Measurements from ENCODE around the gene SLC2A1. TPM values are rescaled to one million over a fixed set of nuclear protein-coding genes. Genes with fewer than 3 reads are reported as not detected.

SLC2A1 gene
- total RNA-seq, 2 experiments from 2014 or later = 66.6 to 93.4 TPM

DNA sequence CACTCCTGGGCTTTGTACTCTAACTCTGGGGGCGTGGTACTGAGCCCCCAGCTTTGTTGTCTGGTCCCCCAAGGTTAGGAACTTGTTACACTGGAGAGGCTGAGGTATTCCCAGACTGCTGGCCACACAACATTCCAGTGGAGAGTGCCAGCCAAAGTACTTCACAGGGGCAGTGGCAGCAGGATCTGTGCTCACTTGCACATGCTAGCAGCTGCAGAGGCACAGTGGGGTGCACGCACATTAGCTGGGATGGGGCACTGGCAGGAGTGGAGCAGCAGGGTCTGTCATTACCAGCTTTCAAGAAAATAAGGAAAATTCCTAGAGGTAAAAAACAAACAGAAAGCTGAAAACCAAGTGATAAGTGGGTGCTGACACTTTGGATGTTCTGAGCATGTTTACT is 81.3 kb downstream of the SLC2A1 start:
- Histone ChIP-seq H3K36me3 (ENCODE audit: insufficient read depth, low read length) (no peaks in the 10 kb centered on the region), H3K9me3 (ENCODE audit: low read length) (peaks cover 18% of the 10 kb centered on the region; the same call in 1 of the 2 replicates), H3K9me2 (ENCODE audit: insufficient read depth, low read length) (no peaks in the 10 kb centered on the region), H3K4me1 (ENCODE audit: insufficient read depth, low read length, poor library complexity, severe bottlenecking) (no peaks in the 10 kb centered on the region), H3K4me3 (ENCODE audit: low read depth, low read length, poor library complexity, severe bottlenecking) (no peak overlapping the region), H3K79me2 (ENCODE audit: insufficient read depth, low read depth, low read length) (no peaks in the 10 kb centered on the region), H4K20me1 (ENCODE audit: insufficient read depth, low read length) (no peaks in the 10 kb centered on the region), H3K27ac (ENCODE audit: low read depth, low read length, poor library complexity, severe bottlenecking) (no peak overlapping the region), H3K4me2 (ENCODE audit: low read length) (no peak overlapping the region), H2AFZ (ENCODE audit: low read length) (no peak overlapping the region)
- intact Hi-C loops (cut with micrococcal nuclease; ENCODE audit: unreplicated experiment) = no loop called here
- no peak for TF ChIP-seq EZH2phosphoT487 (IDR thresholded peaks at IDR 0.05; ENCODE audit: borderline replicate concordance, low read depth, low read length)
- TF ChIP-seq, protein P1, sequence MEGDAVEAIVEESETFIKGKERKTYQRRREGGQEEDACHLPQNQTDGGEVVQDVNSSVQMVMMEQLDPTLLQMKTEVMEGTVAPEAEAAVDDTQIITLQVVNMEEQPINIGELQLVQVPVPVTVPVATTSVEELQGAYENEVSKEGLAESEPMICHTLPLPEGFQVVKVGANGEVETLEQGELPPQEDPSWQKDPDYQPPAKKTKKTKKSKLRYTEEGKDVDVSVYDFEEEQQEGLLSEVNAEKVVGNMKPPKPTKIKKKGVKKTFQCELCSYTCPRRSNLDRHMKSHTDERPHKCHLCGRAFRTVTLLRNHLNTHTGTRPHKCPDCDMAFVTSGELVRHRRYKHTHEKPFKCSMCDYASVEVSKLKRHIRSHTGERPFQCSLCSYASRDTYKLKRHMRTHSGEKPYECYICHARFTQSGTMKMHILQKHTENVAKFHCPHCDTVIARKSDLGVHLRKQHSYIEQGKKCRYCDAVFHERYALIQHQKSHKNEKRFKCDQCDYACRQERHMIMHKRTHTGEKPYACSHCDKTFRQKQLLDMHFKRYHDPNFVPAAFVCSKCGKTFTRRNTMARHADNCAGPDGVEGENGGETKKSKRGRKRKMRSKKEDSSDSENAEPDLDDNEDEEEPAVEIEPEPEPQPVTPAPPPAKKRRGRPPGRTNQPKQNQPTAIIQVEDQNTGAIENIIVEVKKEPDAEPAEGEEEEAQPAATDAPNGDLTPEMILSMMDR (conservative IDR thresholded peaks at IDR 0.05; ENCODE audit: low read length) = no peak
- no TSS peak for BruUV-seq (replicated peaks)
- ChIA-PET POLR2A (no interaction called here), CTCF (ENCODE audit: unreplicated experiment) (no interaction called here)
- DNase-seq (ENCODE audit: low spot score) = no peak

DNA sequence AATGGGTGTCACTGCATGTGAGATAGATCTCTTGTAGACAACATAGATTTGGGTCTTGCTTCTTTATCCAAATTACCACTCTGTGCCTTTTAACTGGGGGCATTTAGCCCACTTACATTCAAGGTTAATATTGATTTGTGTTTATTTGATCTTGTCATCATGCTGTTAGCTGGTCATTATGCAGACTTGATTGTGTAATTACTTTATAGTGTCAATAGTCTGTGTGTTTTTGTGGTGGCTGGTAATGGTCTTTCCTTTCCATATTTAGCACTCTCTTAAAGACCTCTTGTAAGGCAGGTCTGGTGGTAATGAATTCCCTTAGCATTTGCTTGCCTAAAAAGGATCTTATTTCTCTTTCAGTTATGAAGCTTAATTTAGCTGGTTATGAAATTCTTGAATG is 82.7 kb downstream of the SLC2A1 start:
- TF ChIP-seq EZH2phosphoT487 (IDR thresholded peaks at IDR 0.05; ENCODE audit: borderline replicate concordance, low read depth, low read length) = no peak
- TF ChIP-seq, protein P1 (conservative IDR thresholded peaks at IDR 0.05; ENCODE audit: low read length) = no peak
- Histone ChIP-seq H3K4me3 (ENCODE audit: low read depth, low read length, poor library complexity, severe bottlenecking) (no peak overlapping the region), H3K9me3 (ENCODE audit: low read length) (peaks cover 18% of the 10 kb centered on the region; the same call in 1 of the 2 replicates), H3K9me2 (ENCODE audit: insufficient read depth, low read length) (no peaks in the 10 kb centered on the region), H4K20me1 (ENCODE audit: insufficient read depth, low read length) (no peaks in the 10 kb centered on the region), H3K4me2 (ENCODE audit: low read length) (no peak overlapping the region), H3K79me2 (ENCODE audit: insufficient read depth, low read depth, low read length) (no peaks in the 10 kb centered on the region), H2AFZ (ENCODE audit: low read length) (no peak overlapping the region), H3K36me3 (ENCODE audit: insufficient read depth, low read length) (no peaks in the 10 kb centered on the region), H3K4me1 (ENCODE audit: insufficient read depth, low read length, poor library complexity, severe bottlenecking) (no peaks in the 10 kb centered on the region), H3K27ac (ENCODE audit: low read depth, low read length, poor library complexity, severe bottlenecking) (no peak overlapping the region)
- no TSS peak for BruUV-seq (replicated peaks)
- POLR2A ChIA-PET = no interaction called here
- DNase-seq (ENCODE audit: low spot score) = no peak
- CTCF ChIA-PET (ENCODE audit: unreplicated experiment) = no interaction called here
- intact Hi-C loops (cut with micrococcal nuclease; ENCODE audit: unreplicated experiment) = no loop called here

Small RNA genes lying within 50 kb of the gene (small RNA-seq; reads per million reads assigned to genes)
- gene RNU6-880P = not detected

Other genes with a start within 250 kb of the SLC2A1 start
- gene CLDN19, start 218.6 kb downstream of the SLC2A1 start, total RNA-seq (2014; rRNA removed; shearing (Covaris generic)) = not detected in 2 replicates
- gene CLDN19, start 218.6 kb downstream of the SLC2A1 start, total RNA-seq (2022) = not detected in 2 replicates
- 39.0 and 43.8 TPM in 2 replicates for gene P3H1, start 191.8 kb downstream of the SLC2A1 start, total RNA-seq (2014; rRNA removed; shearing (Covaris generic))
- 44.1 and 45.7 TPM in 2 replicates for gene P3H1, start 191.8 kb downstream of the SLC2A1 start, total RNA-seq (2022)
- gene C1orf50, start 191.6 kb downstream of the SLC2A1 start, total RNA-seq (2014; rRNA removed; shearing (Covaris generic)) = 2.0 and 3.2 TPM in 2 replicates
- gene C1orf50, start 191.6 kb downstream of the SLC2A1 start, total RNA-seq (2022) = 9.7 and 9.9 TPM in 2 replicates
- 0.08 and 0.16 TPM in 2 replicates for gene TMEM269, start 173.9 kb downstream of the SLC2A1 start, total RNA-seq (2014; rRNA removed; shearing (Covaris generic))
- gene TMEM269, start 173.9 kb downstream of the SLC2A1 start, total RNA-seq (2022) = 0.46 and 0.81 TPM in 2 replicates
- gene ERMAP, start 141.7 kb downstream of the SLC2A1 start, total RNA-seq (2014; rRNA removed; shearing (Covaris generic)) = 2.3 and 2.7 TPM in 2 replicates
- gene ERMAP, start 141.7 kb downstream of the SLC2A1 start, total RNA-seq (2022) = 5.1 and 5.2 TPM in 2 replicates
- gene SVBP, start 141.5 kb downstream of the SLC2A1 start, total RNA-seq (2014; rRNA removed; shearing (Covaris generic)) = 23.1 and 32.3 TPM in 2 replicates
- 18.9 and 21.0 TPM in 2 replicates for gene SVBP, start 141.5 kb downstream of the SLC2A1 start, total RNA-seq (2022)
- 14.1 and 17.8 TPM in 2 replicates for gene ZNF691, start 112.3 kb downstream of the SLC2A1 start, total RNA-seq (2014; rRNA removed; shearing (Covaris generic))
- gene ZNF691, start 112.3 kb downstream of the SLC2A1 start, total RNA-seq (2022) = 21.1 and 23.6 TPM in 2 replicates
- 65.4 and 105 TPM in 2 replicates for gene EBNA1BP2, start 213.4 kb upstream of the SLC2A1 start, total RNA-seq (2014; rRNA removed; shearing (Covaris generic))
- gene EBNA1BP2, start 213.4 kb upstream of the SLC2A1 start, total RNA-seq (2022) = 48.4 and 63.0 TPM in 2 replicates
- 0.05 TPM in 1 of 2 replicates, not detected in the other for gene CFAP57, start 213.5 kb upstream of the SLC2A1 start, total RNA-seq (2014; rRNA removed; shearing (Covaris generic))
- gene CFAP57, start 213.5 kb upstream of the SLC2A1 start, total RNA-seq (2022) = 0.17 and 0.26 TPM in 2 replicates

Data from OCI-LY7 (cell line).